Measurements from ENCODE around the gene ALG11. TPM values are rescaled to one million over a fixed set of nuclear protein-coding genes. Genes with fewer than 3 reads are reported as not detected.

The ALG11 gene
- total RNA-seq, 1 experiment from 2014 or later = 23.9 TPM

DNA sequence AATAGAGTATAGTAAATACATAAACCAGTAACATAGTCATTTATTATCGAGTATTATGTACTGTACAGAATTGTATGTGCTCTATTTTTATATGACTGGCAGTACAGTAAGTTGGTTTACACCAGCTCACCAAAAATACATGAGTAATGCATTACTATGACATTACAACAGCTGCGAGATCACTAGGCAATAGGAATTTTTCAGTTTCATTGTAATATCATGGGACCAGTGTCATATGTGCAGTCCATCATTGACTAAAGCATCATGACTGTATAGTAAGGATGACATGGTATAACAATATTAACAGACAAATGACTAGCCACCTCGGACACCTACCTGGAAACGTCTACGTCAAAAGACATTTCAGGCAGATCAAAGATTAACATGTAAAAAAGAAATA is 34.6 kb upstream of the ALG11 start:
- no peak overlapping the region for H3K4me3 ChIP-seq (ENCODE audit: low read depth in 2 of 2, low read length in 2 of 2)
- no TSS peak for BruUV-seq (replicated peaks)
- H3K36me3 ChIP-seq (ENCODE audit: control insufficient read depth, insufficient read depth, low read length) = no peaks in the 10 kb centered on the region
- H3K27me3 ChIP-seq (ENCODE audit: control insufficient read depth, insufficient read depth, low read length) = no peaks in the 10 kb centered on the region
- CTCF ChIA-PET = interaction anchor here (0.6 kb wide), 1 partner anchor 18 kb away, joined by 4 read pairs; no protein-coding TSS in a partner anchor
- no peaks in the 10 kb centered on the region for H3K9me3 ChIP-seq (ENCODE audit: control insufficient read depth, insufficient read depth, low read depth, low read length)
- TF ChIP-seq, protein P1, sequence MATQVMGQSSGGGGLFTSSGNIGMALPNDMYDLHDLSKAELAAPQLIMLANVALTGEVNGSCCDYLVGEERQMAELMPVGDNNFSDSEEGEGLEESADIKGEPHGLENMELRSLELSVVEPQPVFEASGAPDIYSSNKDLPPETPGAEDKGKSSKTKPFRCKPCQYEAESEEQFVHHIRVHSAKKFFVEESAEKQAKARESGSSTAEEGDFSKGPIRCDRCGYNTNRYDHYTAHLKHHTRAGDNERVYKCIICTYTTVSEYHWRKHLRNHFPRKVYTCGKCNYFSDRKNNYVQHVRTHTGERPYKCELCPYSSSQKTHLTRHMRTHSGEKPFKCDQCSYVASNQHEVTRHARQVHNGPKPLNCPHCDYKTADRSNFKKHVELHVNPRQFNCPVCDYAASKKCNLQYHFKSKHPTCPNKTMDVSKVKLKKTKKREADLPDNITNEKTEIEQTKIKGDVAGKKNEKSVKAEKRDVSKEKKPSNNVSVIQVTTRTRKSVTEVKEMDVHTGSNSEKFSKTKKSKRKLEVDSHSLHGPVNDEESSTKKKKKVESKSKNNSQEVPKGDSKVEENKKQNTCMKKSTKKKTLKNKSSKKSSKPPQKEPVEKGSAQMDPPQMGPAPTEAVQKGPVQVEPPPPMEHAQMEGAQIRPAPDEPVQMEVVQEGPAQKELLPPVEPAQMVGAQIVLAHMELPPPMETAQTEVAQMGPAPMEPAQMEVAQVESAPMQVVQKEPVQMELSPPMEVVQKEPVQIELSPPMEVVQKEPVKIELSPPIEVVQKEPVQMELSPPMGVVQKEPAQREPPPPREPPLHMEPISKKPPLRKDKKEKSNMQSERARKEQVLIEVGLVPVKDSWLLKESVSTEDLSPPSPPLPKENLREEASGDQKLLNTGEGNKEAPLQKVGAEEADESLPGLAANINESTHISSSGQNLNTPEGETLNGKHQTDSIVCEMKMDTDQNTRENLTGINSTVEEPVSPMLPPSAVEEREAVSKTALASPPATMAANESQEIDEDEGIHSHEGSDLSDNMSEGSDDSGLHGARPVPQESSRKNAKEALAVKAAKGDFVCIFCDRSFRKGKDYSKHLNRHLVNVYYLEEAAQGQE (IDR thresholded peaks at IDR 0.05; ENCODE audit: insufficient read depth in 1 of 2, low read depth in 2 of 2, low read length in 1 of 2) = no peak
- TF ChIP-seq POLR2AphosphoS5 (IDR thresholded peaks at IDR 0.05; ENCODE audit: low read depth, low read length) = no peak
- TF ChIP-seq, protein P2, sequence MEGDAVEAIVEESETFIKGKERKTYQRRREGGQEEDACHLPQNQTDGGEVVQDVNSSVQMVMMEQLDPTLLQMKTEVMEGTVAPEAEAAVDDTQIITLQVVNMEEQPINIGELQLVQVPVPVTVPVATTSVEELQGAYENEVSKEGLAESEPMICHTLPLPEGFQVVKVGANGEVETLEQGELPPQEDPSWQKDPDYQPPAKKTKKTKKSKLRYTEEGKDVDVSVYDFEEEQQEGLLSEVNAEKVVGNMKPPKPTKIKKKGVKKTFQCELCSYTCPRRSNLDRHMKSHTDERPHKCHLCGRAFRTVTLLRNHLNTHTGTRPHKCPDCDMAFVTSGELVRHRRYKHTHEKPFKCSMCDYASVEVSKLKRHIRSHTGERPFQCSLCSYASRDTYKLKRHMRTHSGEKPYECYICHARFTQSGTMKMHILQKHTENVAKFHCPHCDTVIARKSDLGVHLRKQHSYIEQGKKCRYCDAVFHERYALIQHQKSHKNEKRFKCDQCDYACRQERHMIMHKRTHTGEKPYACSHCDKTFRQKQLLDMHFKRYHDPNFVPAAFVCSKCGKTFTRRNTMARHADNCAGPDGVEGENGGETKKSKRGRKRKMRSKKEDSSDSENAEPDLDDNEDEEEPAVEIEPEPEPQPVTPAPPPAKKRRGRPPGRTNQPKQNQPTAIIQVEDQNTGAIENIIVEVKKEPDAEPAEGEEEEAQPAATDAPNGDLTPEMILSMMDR (IDR thresholded peaks at IDR 0.05) = no peak
- no peak for TF ChIP-seq SIN3A (IDR thresholded peaks at IDR 0.05; ENCODE audit: borderline replicate concordance, insufficient read depth, low read depth, low read length)
- TF ChIP-seq TCF7L2 (IDR thresholded peaks at IDR 0.05; ENCODE audit: low read depth, low read length) = no peak
- intact Hi-C loops (cut with micrococcal nuclease; ENCODE audit: unreplicated experiment) (no loop called here), in situ Hi-C loops (cut with HindIII; ENCODE audit: low pct_unique_long_range_greater_than_20kb, low sequenced_read_pairs) (no loop called here)
- POLR2A ChIA-PET = no interaction called here
- no peak overlapping the region for H3K27ac ChIP-seq (ENCODE audit: low read length)
- ATAC-seq (no peak), DNase-seq (ENCODE audit: low read depth, low spot score) (no peak)
- H3K4me1 ChIP-seq (ENCODE audit: control insufficient read depth, insufficient read depth, low read length) = peaks cover 9% of the 10 kb centered on the region

DNA sequence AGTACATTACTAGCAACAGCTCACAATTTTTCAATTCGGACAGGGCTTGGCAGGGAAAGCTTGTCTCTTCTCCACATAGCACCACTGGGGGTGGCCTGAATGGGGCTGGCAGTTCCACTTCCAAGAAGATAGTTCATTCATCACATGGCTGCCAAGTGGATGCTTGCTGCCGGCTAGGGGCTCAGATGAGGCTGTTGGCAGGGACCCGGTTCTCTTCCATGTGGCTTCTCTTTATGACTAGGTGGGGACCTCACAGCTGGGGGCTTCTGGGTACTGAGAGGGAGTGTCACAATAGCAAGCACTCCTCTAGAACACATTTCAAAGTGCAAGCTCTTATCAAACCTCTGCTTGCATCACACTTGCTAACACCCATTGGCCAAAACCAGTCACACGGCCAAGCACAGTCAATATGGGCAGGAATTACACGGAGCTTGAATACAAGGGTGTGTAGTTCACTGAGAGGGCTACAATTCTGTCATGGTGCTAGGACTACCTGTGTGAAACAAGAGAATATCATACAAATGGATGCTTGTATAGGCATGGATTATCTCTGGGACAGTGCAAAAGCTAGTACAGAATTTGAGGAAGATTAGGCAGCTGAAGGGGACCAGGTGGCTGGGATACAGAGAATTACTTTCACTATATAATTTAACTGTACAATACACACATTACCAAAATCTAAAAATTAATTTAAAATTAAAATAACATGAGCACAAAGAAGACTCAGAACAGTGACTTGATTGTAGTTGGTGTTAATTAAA is 33.2 kb upstream of the ALG11 start:
- TF ChIP-seq SIN3A (IDR thresholded peaks at IDR 0.05; ENCODE audit: borderline replicate concordance, insufficient read depth, low read depth, low read length) (no peak), POLR2AphosphoS5 (IDR thresholded peaks at IDR 0.05; ENCODE audit: low read depth, low read length) (no peak), TCF7L2 (IDR thresholded peaks at IDR 0.05; ENCODE audit: low read depth, low read length) (no peak)
- TF ChIP-seq, protein P2 (IDR thresholded peaks at IDR 0.05) = no peak
- TF ChIP-seq, protein P1 (IDR thresholded peaks at IDR 0.05; ENCODE audit: insufficient read depth in 1 of 2, low read depth in 2 of 2, low read length in 1 of 2) = no peak
- Histone ChIP-seq H3K4me1 (ENCODE audit: control insufficient read depth, insufficient read depth, low read length) (peaks cover 9% of the 10 kb centered on the region), H3K4me3 (ENCODE audit: low read depth in 2 of 2, low read length in 2 of 2) (no peak overlapping the region), H3K9me3 (ENCODE audit: control insufficient read depth, insufficient read depth, low read depth, low read length) (no peaks in the 10 kb centered on the region), H3K36me3 (ENCODE audit: control insufficient read depth, insufficient read depth, low read length) (no peaks in the 10 kb centered on the region), H3K27ac (ENCODE audit: low read length) (no peak overlapping the region), H3K27me3 (ENCODE audit: control insufficient read depth, insufficient read depth, low read length) (no peaks in the 10 kb centered on the region)
- ChIA-PET CTCF (no interaction called here), POLR2A (no interaction called here)
- in situ Hi-C loops (cut with HindIII; ENCODE audit: low pct_unique_long_range_greater_than_20kb, low sequenced_read_pairs) (no loop called here), intact Hi-C loops (cut with micrococcal nuclease; ENCODE audit: unreplicated experiment) (no loop called here)
- DNase-seq (ENCODE audit: low read depth, low spot score) (no peak), ATAC-seq (no peak)
- BruUV-seq (replicated peaks) = no TSS peak

Measured in Panc1 (cell line).